ENCODE data around the gene GPR4.

Gene GPR4

DNA sequence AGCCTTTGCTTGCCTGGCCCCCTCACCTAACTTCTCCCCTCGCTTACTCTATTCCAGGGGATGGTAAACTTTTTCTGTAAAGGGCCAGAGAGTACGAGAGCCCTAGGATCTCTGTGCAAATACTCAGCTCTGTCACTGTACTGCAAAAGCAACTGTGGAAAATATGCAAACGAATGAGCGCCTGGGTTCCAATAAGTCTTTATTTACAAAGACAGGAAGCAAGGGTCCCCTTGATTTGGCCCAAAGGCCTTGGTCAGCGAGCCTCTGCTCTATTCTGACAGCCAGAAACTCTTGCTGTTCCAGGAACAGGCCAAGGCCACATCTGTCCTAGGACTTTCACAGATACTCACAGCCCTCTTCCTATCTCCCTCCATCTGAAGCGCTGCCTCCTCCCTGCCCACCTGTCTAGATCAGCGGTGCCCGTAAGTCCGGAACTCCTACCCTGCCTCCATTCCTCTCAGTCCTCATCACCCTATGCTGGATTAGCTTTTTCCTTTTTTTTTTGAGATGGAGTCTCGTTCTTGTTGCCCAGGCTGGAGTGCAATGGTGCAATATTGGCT, 54.7 kb downstream of the GPR4 start:
- no peak for DNase-seq

GRCh38 chr19:45542234-45542668, 59.8 kb downstream of the GPR4 start:
- no peak for DNase-seq
